HG02678 (cell line): Measurements from ENCODE around the gene SSH3.

Source experiments
- ATAC-seq: cut with Tn5 transposase; IDR thresholded peaks from one replicate; pipeline ENCODE4 v1.9.1; 2021; ENCODE audit warnings: mild to moderate bottlenecking, moderate library complexity; ENCODE audit not compliant: unreplicated experiment

Gene SSH3

GRCh38 chr11:67345247-67345919 lies 42.1 kb downstream of the SSH3 start:
- no peak for ATAC-seq

- no peak for ATAC-seq
Observed at GRCh38 chr11:67345920-67346819, 42.8 kb downstream of the SSH3 start.

- no peak for ATAC-seq
Observed at GRCh38 chr11:67347964-67348749, 44.8 kb downstream of the SSH3 start.

GRCh38 chr11:67349036-67349435 lies 45.7 kb downstream of the SSH3 start:
- ATAC-seq, result no peak

GRCh38 chr11:67349457-67349856 lies 46.1 kb downstream of the SSH3 start:
- no peak for ATAC-seq

GRCh38 chr11:67349928-67350465 lies 46.7 kb downstream of the SSH3 start:
- no peak for ATAC-seq

GRCh38 chr11:67351275-67352005 lies 48.1 kb downstream of the SSH3 start:
- ATAC-seq, result no peak

GRCh38 chr11:67352546-67353316 lies 49.4 kb downstream of the SSH3 start:
- peak; percentile 2 for ATAC-seq

GRCh38 chr11:67353317-67354074 lies 50.2 kb downstream of the SSH3 start, which contains the start of gene POLD4:
TSS of gene POLD4 (minus strand) at chr11:67353546. CDS start at chr11:67353399, 147 bp downstream.
- peak; percentile 78 for ATAC-seq

- no peak for ATAC-seq
Observed at GRCh38 chr11:67354075-67355022, 51.0 kb downstream of the SSH3 start.

GRCh38 chr11:67355023-67355793 lies 51.9 kb downstream of the SSH3 start:
- ATAC-seq, result no peak

- no peak for ATAC-seq
Observed at GRCh38 chr11:67355794-67356386, 52.6 kb downstream of the SSH3 start.

GRCh38 chr11:67356387-67356863 lies 53.1 kb downstream of the SSH3 start:
- no peak for ATAC-seq

GRCh38 chr11:67356864-67357561 lies 53.7 kb downstream of the SSH3 start:
- no peak for ATAC-seq

GRCh38 chr11:67357831-67358670 lies 54.7 kb downstream of the SSH3 start:
- ATAC-seq, result no peak
